KMS-11 (cell line): ENCODE results near the gene MOGAT2.

Experiments used
- H2AFZ ChIP-seq: fragments of 200-600 bp; sonication (generic); 2 replicates; pipeline ENCODE4 v1.6.1; 2016; ENCODE audit warnings: antibody characterized with exemption, mixed run types, low read depth
- H3K27ac ChIP-seq: fragments of 200-600 bp; sonication (generic); 2 replicates; pipeline ENCODE4 v1.6.1; 2016; ENCODE audit warnings: mild to moderate bottlenecking, mixed run types
- H3K27me3 ChIP-seq: fragments of 200-600 bp; sonication (generic); 2 replicates; pipeline ENCODE4 v1.6.1; 2017; ENCODE audit warnings: mild to moderate bottlenecking, low read depth, mixed run types, moderate library complexity; ENCODE audit not compliant: insufficient read depth
- H3K36me3 ChIP-seq: fragments of 200-600 bp; sonication (generic); 2 replicates; pipeline ENCODE4 v1.6.1; 2017; ENCODE audit warnings: mild to moderate bottlenecking, mixed run types; ENCODE audit not compliant: insufficient read depth
- H3K4me1 ChIP-seq: fragments of 200-600 bp; sonication (generic); 2 replicates; pipeline ENCODE4 v1.6.1; 2016; ENCODE audit warnings: mild to moderate bottlenecking, low read depth, mixed run types; ENCODE audit not compliant: poor library complexity, severe bottlenecking
- H3K4me2 ChIP-seq: fragments of 200-600 bp; sonication (generic); 2 replicates; pipeline ENCODE4 v1.7.0; 2016; ENCODE audit warnings: mild to moderate bottlenecking, mixed run types
- H3K4me3 ChIP-seq: fragments of 200-600 bp; sonication (generic); IDR thresholded peaks from 2 replicates; pipeline ENCODE4 v1.6.1; 2017; ENCODE audit warnings: low read depth, low read length, mixed read lengths; ENCODE audit not compliant: insufficient read depth
- H3K79me2 ChIP-seq: fragments of 200-600 bp; sonication (generic); 2 replicates; pipeline ENCODE4 v1.6.1; 2016; ENCODE audit warnings: low read depth, mixed run types; ENCODE audit not compliant: insufficient read depth
- H3K9ac ChIP-seq: fragments of 200-600 bp; sonication (generic); 2 replicates; pipeline ENCODE4 v1.6.1; 2016; ENCODE audit warnings: mild to moderate bottlenecking, mixed run types
- H4K20me1 ChIP-seq: fragments of 200-600 bp; sonication (generic); 2 replicates; pipeline ENCODE4 v1.6.1; 2016; ENCODE audit warnings: mild to moderate bottlenecking, mixed run types; ENCODE audit not compliant: insufficient read depth
- TF ChIP-seq, protein P1 (sequence below): fragments of 200-600 bp; sonication (generic); conservative IDR thresholded peaks from 2 replicates; pipeline ENCODE4 v1.6.1; 2017; ENCODE audit warnings: low read depth, mild to moderate bottlenecking, antibody characterized with exemption, low read length, moderate library complexity, mixed read lengths

MOGAT2 gene

GRCh38 chr11:75771646-75772410, 54.2 kb downstream of the MOGAT2 start:
- TF ChIP-seq, protein P1, sequence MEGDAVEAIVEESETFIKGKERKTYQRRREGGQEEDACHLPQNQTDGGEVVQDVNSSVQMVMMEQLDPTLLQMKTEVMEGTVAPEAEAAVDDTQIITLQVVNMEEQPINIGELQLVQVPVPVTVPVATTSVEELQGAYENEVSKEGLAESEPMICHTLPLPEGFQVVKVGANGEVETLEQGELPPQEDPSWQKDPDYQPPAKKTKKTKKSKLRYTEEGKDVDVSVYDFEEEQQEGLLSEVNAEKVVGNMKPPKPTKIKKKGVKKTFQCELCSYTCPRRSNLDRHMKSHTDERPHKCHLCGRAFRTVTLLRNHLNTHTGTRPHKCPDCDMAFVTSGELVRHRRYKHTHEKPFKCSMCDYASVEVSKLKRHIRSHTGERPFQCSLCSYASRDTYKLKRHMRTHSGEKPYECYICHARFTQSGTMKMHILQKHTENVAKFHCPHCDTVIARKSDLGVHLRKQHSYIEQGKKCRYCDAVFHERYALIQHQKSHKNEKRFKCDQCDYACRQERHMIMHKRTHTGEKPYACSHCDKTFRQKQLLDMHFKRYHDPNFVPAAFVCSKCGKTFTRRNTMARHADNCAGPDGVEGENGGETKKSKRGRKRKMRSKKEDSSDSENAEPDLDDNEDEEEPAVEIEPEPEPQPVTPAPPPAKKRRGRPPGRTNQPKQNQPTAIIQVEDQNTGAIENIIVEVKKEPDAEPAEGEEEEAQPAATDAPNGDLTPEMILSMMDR = no peak
- H3K27me3 ChIP-seq = no peaks in the 10 kb centered on the region
- H3K27ac ChIP-seq = no peak overlapping the region
- H4K20me1 ChIP-seq = no peaks in the 10 kb centered on the region
- no peak overlapping the region for H3K4me2 ChIP-seq
- H3K9ac ChIP-seq = no peak overlapping the region
- no peak overlapping the region for H3K4me3 ChIP-seq
- peaks cover 30% of the 10 kb centered on the region for H3K4me1 ChIP-seq
- no peaks in the 10 kb centered on the region for H3K36me3 ChIP-seq
- peaks cover 31% of the 10 kb centered on the region for H3K79me2 ChIP-seq
- no peak overlapping the region for H2AFZ ChIP-seq

DNA sequence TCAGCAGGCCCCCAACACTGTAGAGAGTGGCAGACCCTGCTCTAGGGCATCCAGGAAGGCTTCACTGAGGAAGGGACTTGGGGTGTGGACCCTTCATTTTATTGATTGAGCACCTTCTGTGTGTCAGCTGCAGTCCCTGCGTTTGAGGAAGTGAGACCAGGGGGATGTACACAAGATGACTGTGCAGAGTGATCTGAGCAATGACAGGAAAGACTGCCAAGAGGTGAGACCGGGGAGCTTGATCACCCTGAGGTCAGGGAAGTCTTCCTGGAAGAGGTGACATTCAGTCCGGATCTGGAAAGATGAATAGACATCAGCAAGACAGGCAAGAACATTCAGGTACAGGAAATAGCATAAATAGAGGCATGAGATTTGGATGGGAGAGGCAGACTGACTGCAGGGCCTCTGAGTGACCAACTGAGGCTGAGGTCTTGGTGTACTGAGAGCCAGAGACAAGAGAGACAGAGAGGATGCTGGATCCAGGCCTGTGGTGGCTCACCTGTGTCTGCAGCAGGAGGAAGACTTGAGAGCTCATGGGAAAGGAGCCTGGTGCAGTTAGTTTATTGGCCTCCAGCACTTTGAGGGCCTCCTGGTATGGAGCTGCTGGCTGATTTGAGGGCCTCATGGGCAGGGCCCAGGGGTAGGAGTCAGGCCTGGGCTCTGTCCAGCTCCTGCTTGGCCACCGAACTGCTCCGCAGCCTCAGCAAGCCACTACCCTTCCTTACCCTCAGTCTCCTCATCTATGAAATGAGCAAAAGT, 56.1 kb downstream of the MOGAT2 start:
- H3K4me1 ChIP-seq = peaks cover 17% of the 10 kb centered on the region
- H3K4me3 ChIP-seq = no peak overlapping the region
- H4K20me1 ChIP-seq = no peaks in the 10 kb centered on the region
- H3K36me3 ChIP-seq = no peaks in the 10 kb centered on the region
- H3K9ac ChIP-seq = no peak overlapping the region
- H3K79me2 ChIP-seq = peaks cover 29% of the 10 kb centered on the region
- H3K27me3 ChIP-seq = no peaks in the 10 kb centered on the region
- H3K27ac ChIP-seq = no peak overlapping the region
- no peak overlapping the region for H2AFZ ChIP-seq
- TF ChIP-seq, protein P1 = no peak
- no peak overlapping the region for H3K4me2 ChIP-seq

GRCh38 chr11:75775056-75775455, 57.4 kb downstream of the MOGAT2 start:
- Histone ChIP-seq H3K27ac (no peak overlapping the region), H3K4me1 (peaks cover 9% of the 10 kb centered on the region), H3K4me3 (no peak overlapping the region), H3K4me2 (no peak overlapping the region), H3K79me2 (peaks cover 17% of the 10 kb centered on the region; the same call in 1 of the 2 replicates), H3K9ac (no peak overlapping the region), H2AFZ (no peak overlapping the region), H4K20me1 (no peaks in the 10 kb centered on the region), H3K36me3 (no peaks in the 10 kb centered on the region), H3K27me3 (no peaks in the 10 kb centered on the region)
- TF ChIP-seq, protein P1 = no peak

GRCh38 chr11:75776546-75776945, 58.9 kb downstream of the MOGAT2 start:
- Histone ChIP-seq H3K4me1 (no peaks in the 10 kb centered on the region), H3K36me3 (no peaks in the 10 kb centered on the region), H4K20me1 (no peaks in the 10 kb centered on the region), H3K79me2 (peaks cover 3% of the 10 kb centered on the region; the same call in 1 of the 2 replicates), H3K9ac (no peak overlapping the region), H2AFZ (no peak overlapping the region), H3K27me3 (no peaks in the 10 kb centered on the region), H3K27ac (no peak overlapping the region), H3K4me2 (no peak overlapping the region), H3K4me3 (no peak overlapping the region)
- TF ChIP-seq, protein P1 = no peak
